GM12878 (cell line): ENCODE results near the gene SMIM10L1. TPM values are rescaled to one million over a fixed set of nuclear protein-coding genes. Genes with fewer than 3 reads are reported as not detected.

Source experiments
- ATAC-seq: fragments of 200-7000 bp; cut with Tn5 transposase; 3 replicates; pipeline ENCODE4 v1.9.1; 2020; ENCODE audit warnings: mild to moderate bottlenecking, moderate library complexity
- BruUV-seq: library from RNA; stranded (reverse); fragments of 400-500 nt; replicated peaks from 2 replicates; lab custom pipeline; 2021; lab: Mats Ljungman, UMichigan
- CTCF ChIA-PET: fragments of 300-600 bp; sonication (Branson Sonifier 250); formaldehyde crosslinking; extraction: SDS; loops from one replicate; lab custom pipeline; 2021; ENCODE audit warnings: inconsistent platforms; lab: Yijun Ruan, JAX
- POLR2A ChIA-PET: fragments of 350-600 bp; formaldehyde crosslinking; extraction: SDS; loops from one replicate; lab custom pipeline; 2021; ENCODE audit warnings: inconsistent platforms; lab: Charles Lee
- RAD21 ChIA-PET: fragments of 300-600 bp; sonication (Branson Sonifier 250); formaldehyde crosslinking; loops from one replicate; lab custom pipeline; 2023; ENCODE audit warnings: antibody characterized with exemption; ENCODE audit not compliant: unreplicated experiment; lab: Charles Lee
- SMC1A ChIA-PET: fragments of 300-600 bp; sonication (Branson Sonifier 250); formaldehyde crosslinking; loops from one replicate; lab custom pipeline; 2023; ENCODE audit not compliant: unreplicated experiment, uncharacterized antibody; lab: Charles Lee
- DNase-seq: peaks from one replicate; pipeline ENCODE4 v3.0.0-alpha.2; 2011; ENCODE audit warnings: low read depth, low spot score
- FAIRE-seq: peaks from 3 replicates; lab custom pipeline; 2011; peaks lifted over from hg19 to GRCh38; lab: Jason Lieb, UNC
- H2AFZ ChIP-seq: 2 replicates; pipeline ENCODE4 v1.6.0; 2011; ENCODE audit warnings: low read depth, low read length, control low read depth; ENCODE audit not compliant: control insufficient read depth
- H3K27ac ChIP-seq: 2 replicates; pipeline ENCODE4 v1.5.1; 2011; ENCODE audit warnings: control low read depth; ENCODE audit not compliant: control insufficient read depth, insufficient read depth
- H3K27me3 ChIP-seq, 2 experiments: replicated peaks in 1 of 2; 2 replicates each; pipeline versions ENCODE4 v1.6.0 to v1.6.1; 2011; ENCODE audit warnings: low read length in 1 of 2; ENCODE audit not compliant: control insufficient read depth in 2 of 2, insufficient read depth in 2 of 2
- H3K36me3 ChIP-seq, 2 experiments: 2 replicates each; pipeline ENCODE4 v1.5.1; 2011; ENCODE audit warnings: low read length in 1 of 2; ENCODE audit not compliant: control insufficient read depth in 2 of 2, insufficient read depth in 2 of 2
- H3K4me1 ChIP-seq: 2 replicates; pipeline ENCODE4 v1.6.1; 2011; ENCODE audit warnings: mild to moderate bottlenecking, low read length, moderate library complexity, mixed read lengths; ENCODE audit not compliant: control insufficient read depth, insufficient read depth
- H3K4me2 ChIP-seq: 2 replicates; pipeline ENCODE4 v1.6.0; 2011; ENCODE audit warnings: control low read depth; ENCODE audit not compliant: control insufficient read depth, insufficient read depth
- H3K4me3 ChIP-seq: fragments of 200-600 bp; sonication (generic); 2 replicates; pipeline ENCODE4 v1.5.1; 2016
- H3K79me2 ChIP-seq: 2 replicates; pipeline ENCODE4 v1.6.0; 2011; ENCODE audit warnings: low read length; ENCODE audit not compliant: control insufficient read depth, insufficient read depth
- H3K9ac ChIP-seq: 2 replicates; pipeline ENCODE4 v1.8.0; 2011; ENCODE audit warnings: low read length, control low read depth, mixed read lengths; ENCODE audit not compliant: control insufficient read depth, insufficient read depth
- H3K9me3 ChIP-seq: replicated peaks from 3 replicates; pipeline ENCODE4 v1.5.1; 2011; ENCODE audit warnings: mild to moderate bottlenecking, low read length; ENCODE audit not compliant: control insufficient read depth, insufficient read depth
- H4K20me1 ChIP-seq: 2 replicates; pipeline ENCODE4 v1.6.0; 2011; ENCODE audit not compliant: control insufficient read depth, insufficient read depth
- ASH2L ChIP-seq: fragments of 300-600, 200-600 bp; sonication (generic); IDR thresholded peaks from 2 replicates; pipeline ENCODE4 v1.6.1; 2017; ENCODE audit warnings: low read depth, mild to moderate bottlenecking, borderline replicate concordance
- ATF2 ChIP-seq: IDR thresholded peaks from 2 replicates; pipeline ENCODE4 v1.6.1; 2012; ENCODE audit warnings: low read length, inconsistent platforms
- CHD4 ChIP-seq: fragments of 200-600 bp; sonication (generic); IDR thresholded peaks from 2 replicates; pipeline ENCODE4 v1.6.1; 2016; ENCODE audit warnings: mild to moderate bottlenecking
- NR2F1 ChIP-seq: fragments of 450-650 bp; conservative IDR thresholded peaks from 2 replicates; pipeline ENCODE4 v1.6.1; 2017; ENCODE audit warnings: mild to moderate bottlenecking
- RAD21 ChIP-seq: IDR thresholded peaks from 2 replicates; pipeline ENCODE4 v1.6.1; 2011; ENCODE audit warnings: mild to moderate bottlenecking, low read depth, low read length, moderate library complexity; ENCODE audit not compliant: insufficient read depth
- SP1 ChIP-seq: IDR thresholded peaks from one replicate; pipeline ENCODE4 v1.6.1; 2011; ENCODE audit warnings: low read depth, low read length
- ZNF384 ChIP-seq: IDR thresholded peaks from 2 replicates; pipeline ENCODE4 v1.6.1; 2012; ENCODE audit warnings: low read depth, mild to moderate bottlenecking, low read length, improper control_type of control experiment, borderline replicate concordance
- WGBS: methylation state at CpG from one replicate; pipeline ENCODE4 v1.1.6; 2016; ENCODE audit warnings: low lambda C conversion rate; ENCODE audit not compliant: insufficient replicate concordance, insufficient coverage; ENCODE audit errors: missing lambda C conversion rate; 5-methylcytosine and 5-hydroxymethylcytosine counted together
- in situ Hi-C: fragments of 300-500 bp; cut with MboI; formaldehyde crosslinking; loops from 9 replicates; pipeline ENCODE4 v1.14.3; 2018; ENCODE audit warnings: mixed read lengths
- intact Hi-C: fragments of 100-400 bp; cut with micrococcal nuclease; formaldehyde crosslinking; loops from one replicate; pipeline ENCODE4 v1.14.2; 2022; ENCODE audit not compliant: unreplicated experiment
- polyA plus RNA-seq, 11 experiments: library from polyadenylated mRNA; depleted of rRNA in 4 of 11; unstranded in 6 of 11; stranded (reverse) in 5 of 11; fragments of >200 nt; fragmentation: Nextera tagmentation in 4 of 11; fragmentation: Illumina TruSeq in 1 of 11; extraction: Ambion mirVana in 4 of 11; extraction: Trizol in 1 of 11; gene quantifications; 1 replicate in 1 of 11; 2 replicates in 10 of 11; pipeline versions ENCODE4 v1.2.1 to v1.2.3, GENCODE V29; 2011 to 2016; ENCODE audit warnings: inconsistent platforms in 2 of 11, missing spikeins in 2 of 11, low read depth in 1 of 11
- total RNA-seq, 4 experiments: library from RNA; depleted of rRNA in 3 of 4; stranded (reverse); fragments of >200 nt in 3 of 4; fragmentation: Illumina TruSeq in 1 of 4; extraction: Trizol in 1 of 4; gene quantifications; 2 replicates each; pipeline versions ENCODE4 v1.2.1 to v1.2.3, GENCODE V29; 2013 to 2021

Gene SMIM10L1
- total and polyA plus RNA-seq, 10 of the 15 experiments (the other 5 are each of a cell fraction or from before 2014, with no cell fraction given), result 3.3 to 10.5 (median 7.6) TPM

GRCh38 chr12:11204173-11204572 lies 33.2 kb downstream of the SMIM10L1 start:
- SMC1A ChIA-PET, result interaction anchor here (0.6 to 0.7 kb wide), 2 partner anchors 29 to 576 kb away, joined by 3 read pairs; no protein-coding TSS in a partner anchor
- no peaks in the 10 kb centered on the region for H3K36me3 ChIP-seq
- H3K4me1 ChIP-seq, result no peaks in the 10 kb centered on the region
- no peak for ATAC-seq
- H3K9me3 ChIP-seq, result no peaks in the 10 kb centered on the region; the same call in 2 of the 3 replicates
- H3K27ac ChIP-seq, result no peak overlapping the region
- no peak for DNase-seq
- 100% methylated on average over 2 of the region's 3 CpGs for WGBS
- POLR2A ChIA-PET, result no interaction called here
- no peak overlapping the region for H3K4me3 ChIP-seq
- RAD21 ChIA-PET, result no interaction called here
- no peak overlapping the region for H3K4me2 ChIP-seq
- intact Hi-C loops, result no loop called here
- H3K9ac ChIP-seq, result no peak overlapping the region
- in situ Hi-C loops, result no loop called here
- CTCF ChIA-PET, result interaction anchor here (0.8 to 0.9 kb wide), 2 partner anchors 14 to 283 kb away, joined by 3 to 4 read pairs; no protein-coding TSS in a partner anchor
- TF ChIP-seq ATF2 (no peak), ASH2L (no peak), NR2F1 (no peak), RAD21 (no peak), CHD4 (no peak), ZNF384 (no peak), SP1 (no peak)
- no peak overlapping the region for H2AFZ ChIP-seq
- no peaks in the 10 kb centered on the region; a peak in 1 of 4 replicates for H3K27me3 ChIP-seq
- no peaks in the 10 kb centered on the region for H3K79me2 ChIP-seq
- H4K20me1 ChIP-seq, result no peaks in the 10 kb centered on the region
- FAIRE-seq, result no peak
- BruUV-seq, result no TSS peak
